Karpas-422 (cell line): ENCODE data around the gene ARRDC1. TPM values are rescaled to one million over a fixed set of nuclear protein-coding genes. Genes with fewer than 3 reads are reported as not detected.
A peak's percentile ranks its signal among the peaks of the same experiment; 100 is the strongest.

Source experiments
- DNase-seq: peaks from one replicate; pipeline ENCODE4 v3.0.0-alpha.2; 2015
- H2AFZ ChIP-seq: fragments of 200-600 bp; sonication (generic); 2 replicates; pipeline ENCODE4 v1.6.1; 2014; ENCODE audit warnings: antibody characterized with exemption, low read length, mixed read lengths
- H3K27ac ChIP-seq: fragments of 200-600 bp; sonication (generic); 2 replicates; pipeline ENCODE4 v1.5.1; 2014; ENCODE audit warnings: mild to moderate bottlenecking, low read length, moderate library complexity
- H3K27me3 ChIP-seq: fragments of 200-600 bp; sonication (generic); 2 replicates; pipeline ENCODE4 v1.6.1; 2014; ENCODE audit warnings: low read length, mixed read lengths
- H3K36me3 ChIP-seq: fragments of 200-600 bp; sonication (generic); 2 replicates; pipeline ENCODE4 v1.6.1; 2014; ENCODE audit warnings: low read length, mixed read lengths; ENCODE audit not compliant: insufficient read depth
- H3K4me1 ChIP-seq: fragments of 200-600 bp; sonication (generic); 2 replicates; pipeline ENCODE4 v1.6.1; 2014; ENCODE audit warnings: mild to moderate bottlenecking, low read length, mixed read lengths
- H3K4me2 ChIP-seq: fragments of 200-600 bp; sonication (generic); 2 replicates; pipeline ENCODE4 v1.6.1; 2014; ENCODE audit warnings: low read length, low read depth, mild to moderate bottlenecking; ENCODE audit not compliant: poor library complexity, severe bottlenecking
- H3K4me3 ChIP-seq: fragments of 200-600 bp; sonication (generic); 2 replicates; pipeline ENCODE4 v1.5.1; 2014; ENCODE audit warnings: mild to moderate bottlenecking, antibody characterized with exemption, low read length, mixed read lengths
- H3K79me2 ChIP-seq: fragments of 200-600 bp; sonication (generic); 2 replicates; pipeline ENCODE4 v1.6.1; 2014; ENCODE audit warnings: mild to moderate bottlenecking, low read length, mixed read lengths
- H3K9ac ChIP-seq: fragments of 200-600 bp; sonication (generic); 2 replicates; pipeline ENCODE4 v1.6.0; 2014; ENCODE audit warnings: low read length
- H3K9me2 ChIP-seq: fragments of 200-600 bp; sonication (generic), shearing (Covaris generic); replicated peaks from 2 replicates; pipeline ENCODE4 v1.6.0; 2014; ENCODE audit warnings: mild to moderate bottlenecking, low read length, moderate library complexity; ENCODE audit not compliant: insufficient read depth
- H3K9me3 ChIP-seq: fragments of 300-700, 200-600 bp; sonication (generic); 2 replicates; pipeline ENCODE4 v1.6.1; 2014; ENCODE audit warnings: low read length, mixed read lengths
- H4K20me1 ChIP-seq: fragments of 200-600 bp; sonication (generic); 2 replicates; pipeline ENCODE4 v1.6.1; 2014; ENCODE audit warnings: mild to moderate bottlenecking, antibody characterized with exemption, low read length, low read depth; ENCODE audit not compliant: insufficient read depth
- total RNA-seq: library from RNA; depleted of rRNA; stranded (reverse); fragments of >200 nt; shearing (Covaris generic); gene quantifications from 2 replicates; pipeline ENCODE4 v1.2.3, GENCODE V29; 2014; ENCODE audit warnings: low replicate concordance

The ARRDC1 gene
- total RNA-seq, 1 experiment from 2014 or later = 36.0 TPM

GRCh38 chr9:137612741-137613142 lies 7.3 kb downstream of the ARRDC1 start:
- peaks cover 11% of the 10 kb centered on the region; the same call in 1 of the 2 replicates for H4K20me1 ChIP-seq

GRCh38 chr9:137613259-137613658 lies 7.8 kb downstream of the ARRDC1 start:
- H2AFZ ChIP-seq = no peak overlapping the region
- H3K4me3 ChIP-seq = no peak overlapping the region
- H3K4me2 ChIP-seq = no peak overlapping the region
- peaks cover 11% of the 10 kb centered on the region; the same call in 1 of the 2 replicates for H4K20me1 ChIP-seq
- DNase-seq = no peak
- no peaks in the 10 kb centered on the region for H3K9me3 ChIP-seq
- no peaks in the 10 kb centered on the region for H3K9me2 ChIP-seq
- H3K36me3 ChIP-seq = 0 out of 2 replicates have a peak, but pooled peaks cover 4% of the 10 kb centered on the region
- peaks cover 18% of the 10 kb centered on the region for H3K4me1 ChIP-seq
- no peaks in the 10 kb centered on the region for H3K27me3 ChIP-seq
- H3K79me2 ChIP-seq = peaks cover 32% of the 10 kb centered on the region
- no peak overlapping the region for H3K27ac ChIP-seq
- H3K9ac ChIP-seq = no peak overlapping the region

More at GRCh38 chr9:137612741-137613142, 7.3 kb downstream of the ARRDC1 start:
- Histone ChIP-seq H3K9ac (no peak overlapping the region), H3K9me3 (no peaks in the 10 kb centered on the region), H3K27ac (no peak overlapping the region), H2AFZ (no peak overlapping the region), H3K36me3 (0 out of 2 replicates have a peak, but pooled peaks cover 4% of the 10 kb centered on the region), H3K4me2 (no peak overlapping the region), H3K4me3 (no peak overlapping the region), H3K27me3 (no peaks in the 10 kb centered on the region), H3K79me2 (peaks cover 28% of the 10 kb centered on the region), H3K4me1 (peaks cover 17% of the 10 kb centered on the region), H3K9me2 (no peaks in the 10 kb centered on the region)
- DNase-seq = no peak

- Histone ChIP-seq H3K4me3 (no peak overlapping the region), H3K4me2 (no peak overlapping the region), H3K27ac (no peak overlapping the region), H3K4me1 (peaks cover 18% of the 10 kb centered on the region), H3K9me3 (no peaks in the 10 kb centered on the region), H3K27me3 (no peaks in the 10 kb centered on the region), H3K36me3 (0 out of 2 replicates have a peak, but pooled peaks cover 4% of the 10 kb centered on the region), H3K9me2 (no peaks in the 10 kb centered on the region), H3K79me2 (peaks cover 31% of the 10 kb centered on the region), H3K9ac (no peak overlapping the region), H2AFZ (no peak overlapping the region), H4K20me1 (peaks cover 11% of the 10 kb centered on the region; the same call in 1 of the 2 replicates)
- no peak for DNase-seq
Observed at GRCh38 chr9:137613738-137614523, 8.4 kb downstream of the ARRDC1 start.

GRCh38 chr9:137614631-137615386 lies 9.3 kb downstream of the ARRDC1 start:
- no peak for DNase-seq
- no peaks in the 10 kb centered on the region for H3K9me3 ChIP-seq
- H3K9me2 ChIP-seq = no peaks in the 10 kb centered on the region
- H3K79me2 ChIP-seq = peaks cover 38% of the 10 kb centered on the region
- no peak overlapping the region for H3K4me2 ChIP-seq
- H2AFZ ChIP-seq = no peak overlapping the region
- H3K36me3 ChIP-seq = 0 out of 2 replicates have a peak, but pooled peaks cover 4% of the 10 kb centered on the region
- no peak overlapping the region for H3K27ac ChIP-seq
- no peaks in the 10 kb centered on the region for H3K27me3 ChIP-seq
- H3K9ac ChIP-seq = no peak overlapping the region
- peaks cover 15% of the 10 kb centered on the region for H4K20me1 ChIP-seq
- H3K4me1 ChIP-seq = peaks cover 20% of the 10 kb centered on the region
- H3K4me3 ChIP-seq = no peak overlapping the region

- Histone ChIP-seq H3K27ac (no peak overlapping the region), H4K20me1 (peaks cover 17% of the 10 kb centered on the region), H3K9ac (no peak overlapping the region), H3K4me3 (no peak overlapping the region), H3K79me2 (peaks cover 44% of the 10 kb centered on the region), H3K27me3 (no peaks in the 10 kb centered on the region), H3K9me3 (no peaks in the 10 kb centered on the region), H3K4me2 (no peak overlapping the region), H3K9me2 (no peaks in the 10 kb centered on the region), H3K4me1 (peaks cover 26% of the 10 kb centered on the region), H2AFZ (no peak overlapping the region), H3K36me3 (0 out of 2 replicates have a peak, but pooled peaks cover 4% of the 10 kb centered on the region)
- DNase-seq = no peak
Observed at GRCh38 chr9:137615387-137615871, 9.9 kb downstream of the ARRDC1 start.

GRCh38 chr9:137618105-137619067 lies 12.9 kb downstream of the ARRDC1 start, which contains the start of gene EHMT1:
Gene EHMT1, plus strand, starts transcription at chr9:137619005. Its CDS starts 24 bp downstream, at chr9:137619029.
- peaks cover 12% of the 10 kb centered on the region; the same call in 1 of the 2 replicates for H4K20me1 ChIP-seq
- no peaks in the 10 kb centered on the region for H3K9me2 ChIP-seq
- H3K27ac ChIP-seq = peak within 1 kb of the TSS; percentile 76
- H3K4me1 ChIP-seq = peaks cover 31% of the 10 kb centered on the region
- DNase-seq = peak; percentile 96
- peak within 1 kb of the TSS; percentile 99 for H3K4me2 ChIP-seq
- H3K79me2 ChIP-seq = peaks cover 65% of the 10 kb centered on the region
- H3K9ac ChIP-seq = peak within 1 kb of the TSS; percentile 98
- no peaks in the 10 kb centered on the region for H3K9me3 ChIP-seq
- H3K4me3 ChIP-seq = peak within 1 kb of the TSS; percentile 99
- H3K36me3 ChIP-seq = peaks cover 4% of the 10 kb centered on the region; the same call in 1 of the 2 replicates
- peak within 1 kb of the TSS; percentile 62; the same call in 1 of the 2 replicates for H2AFZ ChIP-seq
- H3K27me3 ChIP-seq = no peaks in the 10 kb centered on the region

- peak overlapping the region; percentile 90 for H3K9ac ChIP-seq
- H3K4me1 ChIP-seq = peaks cover 31% of the 10 kb centered on the region
- H2AFZ ChIP-seq = peak overlapping the region; percentile 29; the same call in 1 of the 2 replicates
- peak overlapping the region; percentile 99 for H3K4me2 ChIP-seq
- H3K79me2 ChIP-seq = peaks cover 76% of the 10 kb centered on the region
- peak overlapping the region; percentile 62 for H3K27ac ChIP-seq
- peaks cover 6% of the 10 kb centered on the region; the same call in 1 of the 2 replicates for H3K36me3 ChIP-seq
- no peaks in the 10 kb centered on the region for H3K9me3 ChIP-seq
- H3K4me3 ChIP-seq = peak overlapping the region; percentile 98
- H3K27me3 ChIP-seq = no peaks in the 10 kb centered on the region
- peaks cover 12% of the 10 kb centered on the region; the same call in 1 of the 2 replicates for H4K20me1 ChIP-seq
- peak; percentile 73 for DNase-seq
- no peaks in the 10 kb centered on the region for H3K9me2 ChIP-seq
Observed at GRCh38 chr9:137619240-137620047, 14.0 kb downstream of the ARRDC1 start.
